Endometrial microvascular endothelial cells (primary cell): ENCODE measurements around the gene EYA4. TPM values are rescaled to one million over a fixed set of nuclear protein-coding genes. Genes with fewer than 3 reads are reported as not detected.

ENCODE experiments used
- in situ Hi-C: cut with HindIII; loops from 2 replicates; pipeline ENCODE4 v1.10.0; 2017; ENCODE audit warnings: low sequenced_read_pairs, low pct_unique_long_range_greater_than_20kb; ENCODE audit errors: inconsistent ontology term
- total RNA-seq: library from RNA; depleted of rRNA; stranded (reverse); fragments of >200 nt; gene quantifications from one replicate; pipeline ENCODE4 v1.2.3, GENCODE V29; 2015; ENCODE audit errors: inconsistent ontology term

The EYA4 gene
- total RNA-seq, 1 donor from 2014 or later: 0.09 TPM

- in situ Hi-C loops: no loop called here
Measured at GRCh38 chr6:133240511-133241085, 559 bp upstream of the EYA4 start.

GRCh38 chr6:133241901-133242636, 912 bp downstream of the EYA4 start:
- in situ Hi-C loops: no loop called here

GRCh38 chr6:133242637-133243585, 1.8 kb downstream of the EYA4 start:
- in situ Hi-C loops: no loop called here

GRCh38 chr6:133243723-133244305, 2.7 kb downstream of the EYA4 start:
- in situ Hi-C loops: no loop called here

- in situ Hi-C loops: no loop called here
Measured at GRCh38 chr6:133244519-133244918, 3.4 kb downstream of the EYA4 start.

GRCh38 chr6:133245007-133245406, 3.9 kb downstream of the EYA4 start:
- in situ Hi-C loops: no loop called here

- in situ Hi-C loops: no loop called here
Measured at GRCh38 chr6:133245422-133245903, 4.3 kb downstream of the EYA4 start.

- in situ Hi-C loops: no loop called here
Measured at GRCh38 chr6:133247581-133247980, 6.4 kb downstream of the EYA4 start.

- in situ Hi-C loops: no loop called here
Measured at GRCh38 chr6:133248241-133249001, 7.3 kb downstream of the EYA4 start.

GRCh38 chr6:133251688-133252087, 10.5 kb downstream of the EYA4 start:
- in situ Hi-C loops: no loop called here

GRCh38 chr6:133254552-133255228, 13.5 kb downstream of the EYA4 start:
- in situ Hi-C loops: no loop called here

- in situ Hi-C loops: no loop called here
Measured at GRCh38 chr6:133257545-133258105, 16.5 kb downstream of the EYA4 start.

GRCh38 chr6:133259561-133259960, 18.4 kb downstream of the EYA4 start:
- in situ Hi-C loops: no loop called here

GRCh38 chr6:133262804-133263203, 21.6 kb downstream of the EYA4 start:
- in situ Hi-C loops: no loop called here

GRCh38 chr6:133265066-133265465, 23.9 kb downstream of the EYA4 start:
- in situ Hi-C loops: no loop called here

GRCh38 chr6:133266186-133266585, 25.0 kb downstream of the EYA4 start:
- in situ Hi-C loops: no loop called here

- in situ Hi-C loops: no loop called here
Measured at GRCh38 chr6:133268621-133269020, 27.5 kb downstream of the EYA4 start.

- in situ Hi-C loops: no loop called here
Measured at GRCh38 chr6:133274813-133275212, 33.7 kb downstream of the EYA4 start.
